Esophagus muscularis mucosa (tissue), 4 donors: ENCODE measurements around the gene PRKRA. TPM values are rescaled to one million over a fixed set of nuclear protein-coding genes. Genes with fewer than 3 reads are reported as not detected.

Source experiments
- DNase-seq: peaks from one replicate; pipeline ENCODE4 v3.0.0-alpha.2; 2017; ENCODE audit errors: extremely low spot score
- H3K27ac ChIP-seq, 4 donors: fragments of 200-600 bp; sonication (generic); replicated peaks in 1 of 4; 1 replicate in 3 of 4; 2 replicates in 1 of 4; pipeline ENCODE4 v1.5.1; 2016 to 2019; ENCODE audit warnings: mild to moderate bottlenecking in 1 of 4
- H3K27me3 ChIP-seq, 4 donors: fragments of 200-600 bp; sonication (generic); one replicate each; pipeline versions ENCODE4 v1.5.1 to v1.6.0; 2016 to 2019
- H3K36me3 ChIP-seq, 4 donors: fragments of 200-600 bp; sonication (generic); one replicate each; pipeline ENCODE4 v1.5.1; 2016 to 2019
- H3K4me1 ChIP-seq, 4 donors: fragments of 200-600 bp; sonication (generic); one replicate each; pipeline ENCODE4 v1.5.1; 2016 to 2019
- H3K4me3 ChIP-seq, 4 donors: fragments of 200-600 bp; sonication (generic); 1 replicate in 2 of 4; 2 replicates in 2 of 4; pipeline ENCODE4 v1.5.1; 2016 to 2019; ENCODE audit warnings: mild to moderate bottlenecking in 4 of 4, moderate library complexity in 1 of 4
- H3K9me3 ChIP-seq, 4 donors: fragments of 200-600 bp; sonication (generic); 1 replicate in 3 of 4; 2 replicates in 1 of 4; pipeline ENCODE4 v1.5.1; 2016 to 2019
- CTCF ChIP-seq, 3 experiments: fragments of 200-600 bp in 2 of 3; fragments of 450-650 bp in 1 of 3; sonication (generic) in 2 of 3; IDR thresholded peaks; one replicate each; pipeline ENCODE4 v1.5.1; 2017 to 2019; ENCODE audit warnings: antibody characterized with exemption in 3 of 3, mild to moderate bottlenecking in 2 of 3, moderate library complexity in 1 of 3
- EP300 ChIP-seq: sonication (generic); formaldehyde crosslinking; IDR thresholded peaks from one replicate; pipeline ENCODE4 v1.6.1; 2017; ENCODE audit warnings: antibody characterized with exemption
- POLR2A ChIP-seq: fragments of 450-650 bp; IDR thresholded peaks from one replicate; pipeline ENCODE4 v1.6.1; 2017; ENCODE audit warnings: antibody characterized with exemption, moderate library complexity, mild to moderate bottlenecking, low read depth
- POLR2AphosphoS5 ChIP-seq, 2 donors: sonication (generic); formaldehyde crosslinking; IDR thresholded peaks; one replicate each; pipeline ENCODE4 v1.6.1; 2017; ENCODE audit warnings: antibody characterized with exemption in 2 of 2
- WGBS: methylation state at CpG from one replicate; pipeline ENCODE4 v1.1.5; 2018; 5-methylcytosine and 5-hydroxymethylcytosine counted together
- intact Hi-C: fragments of 100-400 bp; cut with DNase I; formaldehyde crosslinking; loops from one replicate; pipeline ENCODE4 v1.15.1; 2023
- total RNA-seq, 4 donors: library from RNA; depleted of rRNA; stranded (reverse); fragments of >200 nt; gene quantifications; one replicate each; pipeline versions ENCODE4 v1.1.0 to v1.2.1, GENCODE V29; 2016

The PRKRA gene
- total RNA-seq, 4 donors from 2014 or later = 74.5 to 90.9 (median 75.7) TPM

GRCh38 chr2:178397002-178397605, 53.9 kb downstream of the PRKRA start:
- DNase-seq = no peak
- no peaks in the 10 kb centered on the region for H3K4me1 ChIP-seq
- no peaks in the 10 kb centered on the region for H3K27me3 ChIP-seq
- intact Hi-C loops = loop anchor here (2.0 kb wide), 1 partner anchor 16 kb away; no protein-coding TSS in a partner anchor
- H3K27ac ChIP-seq = no peak overlapping the region
- H3K36me3 ChIP-seq = no peaks in the 10 kb centered on the region
- H3K4me3 ChIP-seq = no peak overlapping the region
- 17% methylated on average over 7 of the region's 7 CpGs for WGBS
- no peaks in the 10 kb centered on the region for H3K9me3 ChIP-seq
- TF ChIP-seq EP300 (no peak), CTCF (IDR thresholded peaks at IDR 0.05) (peak; percentile 60 to 72 (median 71))

- WGBS = 79% methylated on average over 8 of the region's 8 CpGs
- no peak for TF ChIP-seq EP300
- TF ChIP-seq POLR2A = no peak
- no peak for TF ChIP-seq CTCF (IDR thresholded peaks at IDR 0.05)
- TF ChIP-seq POLR2AphosphoS5 (IDR thresholded peaks at IDR 0.05) = no peak
- Histone ChIP-seq H3K36me3 (no peaks in the 10 kb centered on the region), H3K27ac (no peak overlapping the region), H3K4me3 (no peak overlapping the region), H3K4me1 (no peaks in the 10 kb centered on the region), H3K27me3 (no peaks in the 10 kb centered on the region), H3K9me3 (no peaks in the 10 kb centered on the region)
- intact Hi-C loops = loop anchor here (2.0 kb wide), 1 partner anchor 17 kb away; no protein-coding TSS in a partner anchor
- DNase-seq = no peak
Observed at GRCh38 chr2:178395941-178396570, 54.9 kb downstream of the PRKRA start.

GRCh38 chr2:178395295-178395694, 55.7 kb downstream of the PRKRA start:
- H3K9me3 ChIP-seq = no peaks in the 10 kb centered on the region
- WGBS = 96% methylated on average over 2 of the region's 2 CpGs
- no peak overlapping the region for H3K4me3 ChIP-seq
- intact Hi-C loops = no loop called here
- no peaks in the 10 kb centered on the region for H3K36me3 ChIP-seq
- H3K27ac ChIP-seq = no peak overlapping the region
- DNase-seq = no peak
- no peaks in the 10 kb centered on the region for H3K27me3 ChIP-seq
- no peak for TF ChIP-seq CTCF (IDR thresholded peaks at IDR 0.05)
- no peak for TF ChIP-seq POLR2A
- TF ChIP-seq EP300 = no peak
- TF ChIP-seq POLR2AphosphoS5 (IDR thresholded peaks at IDR 0.05) = no peak
- H3K4me1 ChIP-seq = no peaks in the 10 kb centered on the region

GRCh38 chr2:178394859-178395258, 56.1 kb downstream of the PRKRA start:
- Histone ChIP-seq H3K36me3 (no peaks in the 10 kb centered on the region), H3K4me1 (no peaks in the 10 kb centered on the region), H3K4me3 (no peak overlapping the region), H3K9me3 (no peaks in the 10 kb centered on the region), H3K27ac (no peak overlapping the region), H3K27me3 (no peaks in the 10 kb centered on the region)
- no peak for DNase-seq
- intact Hi-C loops = no loop called here
- no peak for TF ChIP-seq CTCF (IDR thresholded peaks at IDR 0.05)
- TF ChIP-seq POLR2AphosphoS5 (IDR thresholded peaks at IDR 0.05) = no peak
- TF ChIP-seq EP300 = no peak
- no peak for TF ChIP-seq POLR2A
